Skin of body (tissue), 3 donors: ENCODE results near the gene PLCD3. TPM values are rescaled to one million over a fixed set of nuclear protein-coding genes. Genes with fewer than 3 reads are reported as not detected.

ENCODE experiments used
- DNase-seq: peaks from one replicate; lab custom pipeline; 2025; lab: John Stamatoyannopoulos, UW
- small RNA-seq: library from RNA; depleted of rRNA; stranded (forward); fragments of <200 nt; gene quantifications from one replicate; pipeline ENCODE3, GENCODE V24; 2014; ENCODE audit warnings: low replicate concordance
- total RNA-seq: library from RNA; depleted of rRNA; stranded (reverse); fragments of >200 nt; gene quantifications from one replicate; pipeline ENCODE4 v1.2.3, GENCODE V29; 2014

The PLCD3 gene
- total RNA-seq, 1 donor from 2014 or later, result 14.1 TPM

- DNase-seq, result no peak
Measured at GRCh38 chr17:45077643-45078042, 54.7 kb downstream of the PLCD3 start.

- DNase-seq, result peak; percentile 87
Measured at GRCh38 chr17:45073414-45074070, 58.8 kb downstream of the PLCD3 start.

- DNase-seq, result no peak
Measured at GRCh38 chr17:45070809-45071208, 61.5 kb downstream of the PLCD3 start.

- DNase-seq, result no peak
Measured at GRCh38 chr17:45070001-45070400, 62.3 kb downstream of the PLCD3 start.

GRCh38 chr17:45067637-45068036, 64.7 kb downstream of the PLCD3 start:
- no peak for DNase-seq

- no peak for DNase-seq
Measured at GRCh38 chr17:45063198-45063597, 69.1 kb downstream of the PLCD3 start.

GRCh38 chr17:45061606-45062205, 70.6 kb downstream of the PLCD3 start:
- no peak for DNase-seq

- DNase-seq, result peak; percentile 100
Measured at GRCh38 chr17:45060797-45061605, 71.3 kb downstream of the PLCD3 start, which contains the start of gene NMT1. Gene NMT1 (plus strand): TSS chr17:45061317. CDS start chr17:45061330, 13 bp downstream.

- DNase-seq, result no peak
Measured at GRCh38 chr17:45060382-45060796, 71.9 kb downstream of the PLCD3 start.

Small RNAs within 50 kb of the gene (small RNA-seq; reads per million reads assigned to genes)
- not detected for gene MIR6784
- gene RF00019, result not detected

Other genes starting within 250 kb of the PLCD3 start
- gene EFTUD2, start 233.1 kb downstream of the PLCD3 start, total RNA-seq, result 68.9 TPM
- 0.69 TPM for gene GFAP, start 217.0 kb downstream of the PLCD3 start, total RNA-seq
- 2.8 TPM for gene KIF18B, start 184.7 kb downstream of the PLCD3 start, total RNA-seq
- 0.20 TPM for gene C1QL1, start 164.2 kb downstream of the PLCD3 start, total RNA-seq
- 25.6 TPM for gene DCAKD, start 80.9 kb downstream of the PLCD3 start, total RNA-seq
- gene NMT1, start 71.2 kb downstream of the PLCD3 start, total RNA-seq, result 46.4 TPM
- gene ACBD4, start 3.2 kb upstream of the PLCD3 start, total RNA-seq, result 4.6 TPM
- gene HEXIM1, start 16.0 kb upstream of the PLCD3 start, total RNA-seq, result 21.8 TPM
- 3.3 TPM for gene HEXIM2, start 29.4 kb upstream of the PLCD3 start, total RNA-seq
- 8.3 TPM for gene FMNL1, start 89.4 kb upstream of the PLCD3 start, total RNA-seq
- gene SPATA32, start 129.6 kb upstream of the PLCD3 start, total RNA-seq, result not detected
- gene MAP3K14, start 184.5 kb upstream of the PLCD3 start, total RNA-seq, result 4.4 TPM